Measurements from ENCODE around the gene HSPA12B.

GRCh38 chr20:3796477-3797225 is 64.2 kb downstream of the HSPA12B start:
- no peak for TF ChIP-seq CTCF (IDR thresholded peaks at IDR 0.05)
- no peak for TF ChIP-seq POLR2A (IDR thresholded peaks at IDR 0.05)
- TF ChIP-seq EP300 (IDR thresholded peaks at IDR 0.05), result no peak
